ENCODE measurements around the gene SPATA1. TPM values are rescaled to one million over a fixed set of nuclear protein-coding genes. Genes with fewer than 3 reads are reported as not detected.

SPATA1 gene
- total and polyA plus RNA-seq, 9 of the 15 experiments (the other 6 are each of a cell fraction or from before 2014, with no cell fraction given): 0.79 to 2.9 (median 1.5) TPM

DNA sequence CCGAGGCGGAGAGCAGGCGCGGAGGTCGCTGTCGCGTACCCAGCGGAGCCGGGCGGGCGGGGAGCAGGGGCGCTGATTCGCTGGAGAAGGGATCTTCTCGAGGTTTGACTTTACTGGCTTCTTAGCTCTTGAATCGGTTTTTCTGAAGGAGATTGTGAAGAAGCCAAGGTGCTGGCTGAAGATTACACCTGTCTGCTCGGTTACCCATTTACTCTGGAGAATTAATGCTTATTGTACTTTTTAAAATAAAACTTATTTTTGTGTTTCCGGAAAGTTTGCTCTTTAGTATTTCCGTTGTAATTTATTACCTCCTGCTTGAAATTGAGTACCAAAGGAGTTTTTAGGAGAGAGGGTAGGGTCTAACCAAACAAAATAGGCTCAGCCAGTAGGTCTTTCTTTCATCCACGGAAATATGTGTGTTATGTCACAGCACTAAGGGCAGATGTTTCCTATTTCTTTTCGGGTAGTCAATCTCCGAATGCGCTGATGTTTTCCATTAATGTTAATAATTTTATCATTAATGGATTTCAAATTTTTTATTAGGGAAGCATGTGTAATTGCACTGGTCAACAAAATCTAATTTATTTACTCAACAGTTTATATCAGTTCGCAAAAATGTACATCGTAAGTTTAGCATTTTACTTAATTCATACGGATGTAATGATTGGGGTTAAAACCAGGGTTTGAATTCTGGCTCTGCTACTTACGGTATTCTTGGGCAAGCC lies 705 bp downstream of the SPATA1 start:
- intact Hi-C loops (cut with micrococcal nuclease): loop anchor here (1.0 to 10.0 kb wide), 5 partner anchors 28 to 202 kb away; partner anchors contain the start of genes RPF1 and SAMD13
- Histone ChIP-seq H4K20me1 (replicated peaks; ENCODE audit: control insufficient read depth, insufficient read depth, low read length) (peaks cover 18% of the 10 kb centered on the region), H3K9me3 (replicated peaks; ENCODE audit: control insufficient read depth, insufficient read depth, low read depth, low read length) (no peaks in the 10 kb centered on the region; the same call in 1 of the 2 replicates), H3K4me3 (peak overlapping the region; percentile 69), H3K27ac (ENCODE audit: extremely low read depth, low read depth, low read length) (peak overlapping the region; percentile 97), H3K9ac (ENCODE audit: insufficient read depth in 1 of 2, low read depth in 2 of 2, low read length in 2 of 2) (peak overlapping the region; percentile 98 to 99), H3K79me2 (ENCODE audit: control insufficient read depth, insufficient read depth, low read length) (peaks cover 62% of the 10 kb centered on the region), H3K4me1 (replicated peaks in 1 of 2; ENCODE audit: control insufficient read depth in 2 of 2, insufficient read depth in 2 of 2, low read length in 2 of 2) (peaks cover 4 to 10% of the 10 kb centered on the region in 2 experiments; a peak in 4 of 5 replicates), H3K36me3 (ENCODE audit: control insufficient read depth, insufficient read depth, low read length) (peaks cover 31% of the 10 kb centered on the region), H3K27me3 (ENCODE audit: control insufficient read depth in 2 of 2, insufficient read depth in 2 of 2, low read length in 2 of 2) (no peaks in the 10 kb centered on the region), H3K9me1 (ENCODE audit: control insufficient read depth, insufficient read depth, low read length) (no peaks in the 10 kb centered on the region), H2AFZ (ENCODE audit: low read depth, low read length) (peak overlapping the region; percentile 91), H3K4me2 (ENCODE audit: insufficient read depth, low read length) (peak overlapping the region; percentile 73)
- ATAC-seq: no peak
- ChIA-PET POLR2A (interaction anchor here (0.8 to 4.1 kb wide), 18 partner anchors 9 to 343 kb away, joined by 3 to 34 read pairs (median 4); partner anchors contain the start of gene CTBS), CTCF (ENCODE audit: low intra/inter-chr PET ratio) (no interaction called here)
- DNase-seq (ENCODE audit: extremely low read depth in 1 of 4, low spot score in 3 of 4): peak in 1 of 4 experiments; percentile 6
- WGBS (ENCODE audit: insufficient coverage, low coverage, missing lambda C conversion rate): under 1% methylated on average over 25 of the region's 26 CpGs
- TSS peak; percentile 70 for BruUV-seq (replicated peaks)
- in situ Hi-C loops (cut with MboI): no loop called here
- FAIRE-seq: no peak
- TF ChIP-seq, protein P1, sequence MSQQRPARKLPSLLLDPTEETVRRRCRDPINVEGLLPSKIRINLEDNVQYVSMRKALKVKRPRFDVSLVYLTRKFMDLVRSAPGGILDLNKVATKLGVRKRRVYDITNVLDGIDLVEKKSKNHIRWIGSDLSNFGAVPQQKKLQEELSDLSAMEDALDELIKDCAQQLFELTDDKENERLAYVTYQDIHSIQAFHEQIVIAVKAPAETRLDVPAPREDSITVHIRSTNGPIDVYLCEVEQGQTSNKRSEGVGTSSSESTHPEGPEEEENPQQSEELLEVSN (IDR thresholded peaks at IDR 0.05; ENCODE audit: borderline replicate concordance in 1 of 2, extremely low read depth in 1 of 2, insufficient read depth in 1 of 2, insufficient read length in 1 of 2, low read depth in 1 of 2, low read length in 1 of 2, poor library complexity in 1 of 2, severe bottlenecking in 1 of 2): peak in 1 of 2 experiments; percentile 79
- no peak for TF ChIP-seq TEAD2 (tag; IDR thresholded peaks at IDR 0.05)
- no peak for TF ChIP-seq KDM4B (IDR thresholded peaks at IDR 0.05; ENCODE audit: borderline replicate concordance in 2 of 2, low read depth in 1 of 2)
- TF ChIP-seq, protein P2, sequence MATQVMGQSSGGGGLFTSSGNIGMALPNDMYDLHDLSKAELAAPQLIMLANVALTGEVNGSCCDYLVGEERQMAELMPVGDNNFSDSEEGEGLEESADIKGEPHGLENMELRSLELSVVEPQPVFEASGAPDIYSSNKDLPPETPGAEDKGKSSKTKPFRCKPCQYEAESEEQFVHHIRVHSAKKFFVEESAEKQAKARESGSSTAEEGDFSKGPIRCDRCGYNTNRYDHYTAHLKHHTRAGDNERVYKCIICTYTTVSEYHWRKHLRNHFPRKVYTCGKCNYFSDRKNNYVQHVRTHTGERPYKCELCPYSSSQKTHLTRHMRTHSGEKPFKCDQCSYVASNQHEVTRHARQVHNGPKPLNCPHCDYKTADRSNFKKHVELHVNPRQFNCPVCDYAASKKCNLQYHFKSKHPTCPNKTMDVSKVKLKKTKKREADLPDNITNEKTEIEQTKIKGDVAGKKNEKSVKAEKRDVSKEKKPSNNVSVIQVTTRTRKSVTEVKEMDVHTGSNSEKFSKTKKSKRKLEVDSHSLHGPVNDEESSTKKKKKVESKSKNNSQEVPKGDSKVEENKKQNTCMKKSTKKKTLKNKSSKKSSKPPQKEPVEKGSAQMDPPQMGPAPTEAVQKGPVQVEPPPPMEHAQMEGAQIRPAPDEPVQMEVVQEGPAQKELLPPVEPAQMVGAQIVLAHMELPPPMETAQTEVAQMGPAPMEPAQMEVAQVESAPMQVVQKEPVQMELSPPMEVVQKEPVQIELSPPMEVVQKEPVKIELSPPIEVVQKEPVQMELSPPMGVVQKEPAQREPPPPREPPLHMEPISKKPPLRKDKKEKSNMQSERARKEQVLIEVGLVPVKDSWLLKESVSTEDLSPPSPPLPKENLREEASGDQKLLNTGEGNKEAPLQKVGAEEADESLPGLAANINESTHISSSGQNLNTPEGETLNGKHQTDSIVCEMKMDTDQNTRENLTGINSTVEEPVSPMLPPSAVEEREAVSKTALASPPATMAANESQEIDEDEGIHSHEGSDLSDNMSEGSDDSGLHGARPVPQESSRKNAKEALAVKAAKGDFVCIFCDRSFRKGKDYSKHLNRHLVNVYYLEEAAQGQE (IDR thresholded peaks at IDR 0.05; ENCODE audit: borderline replicate concordance): peak; percentile 33; the same call in 1 of the 2 replicates
- TF ChIP-seq, protein P2 (CRISPR knock-in tag; IDR thresholded peaks at IDR 0.05; ENCODE audit: low read depth): no peak
- TF ChIP-seq, protein P3, sequence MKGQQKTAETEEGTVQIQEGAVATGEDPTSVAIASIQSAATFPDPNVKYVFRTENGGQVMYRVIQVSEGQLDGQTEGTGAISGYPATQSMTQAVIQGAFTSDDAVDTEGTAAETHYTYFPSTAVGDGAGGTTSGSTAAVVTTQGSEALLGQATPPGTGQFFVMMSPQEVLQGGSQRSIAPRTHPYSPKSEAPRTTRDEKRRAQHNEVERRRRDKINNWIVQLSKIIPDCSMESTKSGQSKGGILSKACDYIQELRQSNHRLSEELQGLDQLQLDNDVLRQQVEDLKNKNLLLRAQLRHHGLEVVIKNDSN (CRISPR knock-in tag; IDR thresholded peaks at IDR 0.05): no peak
- TF ChIP-seq, protein P4, sequence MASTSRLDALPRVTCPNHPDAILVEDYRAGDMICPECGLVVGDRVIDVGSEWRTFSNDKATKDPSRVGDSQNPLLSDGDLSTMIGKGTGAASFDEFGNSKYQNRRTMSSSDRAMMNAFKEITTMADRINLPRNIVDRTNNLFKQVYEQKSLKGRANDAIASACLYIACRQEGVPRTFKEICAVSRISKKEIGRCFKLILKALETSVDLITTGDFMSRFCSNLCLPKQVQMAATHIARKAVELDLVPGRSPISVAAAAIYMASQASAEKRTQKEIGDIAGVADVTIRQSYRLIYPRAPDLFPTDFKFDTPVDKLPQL (IDR thresholded peaks at IDR 0.05; ENCODE audit: extremely low read depth, insufficient read length): peak; percentile 2
